AG04450 (cell line): ENCODE results near the gene FRAS1. TPM values are rescaled to one million over a fixed set of nuclear protein-coding genes. Genes with fewer than 3 reads are reported as not detected.

Experiments
- CTCF ChIA-PET: fragments of 300-600, 350-600 bp; formaldehyde crosslinking; extraction: SDS; loops from one replicate; lab custom pipeline; 2022; ENCODE audit warnings: antibody characterized with exemption, inconsistent platforms; lab: Charles Lee
- POLR2A ChIA-PET: fragments of 350-600 bp; formaldehyde crosslinking; extraction: SDS; loops from one replicate; lab custom pipeline; 2021; ENCODE audit warnings: antibody characterized with exemption, inconsistent platforms; lab: Yijun Ruan, JAX
- DNase-seq: peaks from one replicate; pipeline ENCODE4 v3.0.0-alpha.2; 2011; ENCODE audit warnings: low read depth, low spot score
- H3K27ac ChIP-seq: one replicate; pipeline ENCODE4 v1.5.1; 2012; ENCODE audit warnings: low read depth, low read length, control low read depth
- H3K27me3 ChIP-seq: one replicate; pipeline ENCODE4 v1.6.0; 2012; ENCODE audit warnings: low read length; ENCODE audit not compliant: control insufficient read depth, insufficient read depth
- H3K4me3 ChIP-seq: 2 replicates; pipeline ENCODE4 v1.5.1; 2011; ENCODE audit warnings: mild to moderate bottlenecking, low read depth, low read length, control low read depth
- H3K9me3 ChIP-seq: 2 replicates; pipeline ENCODE4 v1.5.1; 2012; ENCODE audit warnings: low read length; ENCODE audit not compliant: control insufficient read depth, insufficient read depth
- polyA plus RNA-seq: library from polyadenylated mRNA; depleted of rRNA; stranded (reverse); fragments of >200 nt; gene quantifications from 2 replicates; pipeline ENCODE4 v1.2.3, GENCODE V29; 2011
- TF ChIP-seq, protein P1 (sequence below): IDR thresholded peaks from 2 replicates; pipeline ENCODE4 v1.5.1; 2011; ENCODE audit warnings: low read depth, low read length, control low read depth, inconsistent platforms

The FRAS1 gene
- polyA plus RNA-seq, 1 experiment = 0.21 TPM

DNA sequence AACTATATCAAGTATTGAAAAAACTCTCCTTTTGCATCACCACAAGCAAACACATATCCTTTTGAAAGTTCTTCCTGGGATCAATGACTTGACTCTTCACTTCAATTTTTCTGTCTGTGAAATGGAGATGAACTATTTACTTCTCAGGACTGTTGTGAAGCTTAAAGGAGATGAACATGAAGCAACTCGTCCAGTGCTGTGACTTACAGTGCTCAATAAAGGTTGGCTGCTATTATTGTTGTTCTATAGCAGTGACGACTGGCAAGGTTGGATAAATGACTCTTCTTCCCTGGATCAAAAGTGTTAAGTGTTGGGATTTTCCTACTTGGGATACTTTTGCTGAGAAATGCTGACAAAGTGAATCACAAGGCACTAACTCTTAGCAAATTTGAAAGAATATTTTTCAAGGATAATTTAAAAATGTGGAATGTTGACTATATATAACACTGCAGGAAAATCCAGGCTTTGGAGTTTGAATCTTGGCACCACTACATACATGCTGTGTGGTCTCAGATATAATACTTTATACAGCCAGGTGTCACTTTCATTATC is 13.7 kb downstream of the FRAS1 start:
- Histone ChIP-seq H3K27me3 (no peaks in the 10 kb centered on the region), H3K4me3 (no peak overlapping the region), H3K9me3 (no peaks in the 10 kb centered on the region), H3K27ac (no peak overlapping the region)
- TF ChIP-seq, protein P1, sequence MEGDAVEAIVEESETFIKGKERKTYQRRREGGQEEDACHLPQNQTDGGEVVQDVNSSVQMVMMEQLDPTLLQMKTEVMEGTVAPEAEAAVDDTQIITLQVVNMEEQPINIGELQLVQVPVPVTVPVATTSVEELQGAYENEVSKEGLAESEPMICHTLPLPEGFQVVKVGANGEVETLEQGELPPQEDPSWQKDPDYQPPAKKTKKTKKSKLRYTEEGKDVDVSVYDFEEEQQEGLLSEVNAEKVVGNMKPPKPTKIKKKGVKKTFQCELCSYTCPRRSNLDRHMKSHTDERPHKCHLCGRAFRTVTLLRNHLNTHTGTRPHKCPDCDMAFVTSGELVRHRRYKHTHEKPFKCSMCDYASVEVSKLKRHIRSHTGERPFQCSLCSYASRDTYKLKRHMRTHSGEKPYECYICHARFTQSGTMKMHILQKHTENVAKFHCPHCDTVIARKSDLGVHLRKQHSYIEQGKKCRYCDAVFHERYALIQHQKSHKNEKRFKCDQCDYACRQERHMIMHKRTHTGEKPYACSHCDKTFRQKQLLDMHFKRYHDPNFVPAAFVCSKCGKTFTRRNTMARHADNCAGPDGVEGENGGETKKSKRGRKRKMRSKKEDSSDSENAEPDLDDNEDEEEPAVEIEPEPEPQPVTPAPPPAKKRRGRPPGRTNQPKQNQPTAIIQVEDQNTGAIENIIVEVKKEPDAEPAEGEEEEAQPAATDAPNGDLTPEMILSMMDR = no peak
- POLR2A ChIA-PET = no interaction called here
- no peak for DNase-seq
- CTCF ChIA-PET = no interaction called here

DNA sequence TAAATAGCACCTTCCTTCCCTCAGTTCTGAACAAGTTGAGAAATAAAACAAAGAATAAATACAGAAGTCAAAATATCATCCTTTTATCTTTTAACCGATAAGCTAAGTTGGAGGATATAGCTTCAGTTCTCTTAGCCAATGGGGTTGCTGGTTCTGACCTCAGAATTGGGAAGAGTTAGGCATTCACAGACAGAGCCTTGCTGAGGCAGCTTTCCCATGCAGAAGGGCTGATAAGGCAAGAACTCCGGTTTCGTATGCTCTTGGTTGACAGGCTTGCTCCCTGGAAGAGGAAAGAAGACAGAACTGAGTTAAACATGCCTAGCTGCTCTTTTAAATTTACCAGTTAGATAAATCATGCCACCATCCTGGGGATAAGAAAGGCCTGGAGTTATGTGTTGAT is 17.6 kb downstream of the FRAS1 start:
- ChIA-PET CTCF (interaction anchor here (1.0 kb wide), 1 partner anchor 8 kb away, joined by 3 read pairs; no protein-coding TSS in a partner anchor), POLR2A (no interaction called here)
- no peak overlapping the region for H3K27ac ChIP-seq
- H3K27me3 ChIP-seq = no peaks in the 10 kb centered on the region
- TF ChIP-seq, protein P1 = no peak
- H3K9me3 ChIP-seq = no peaks in the 10 kb centered on the region
- DNase-seq = no peak
- no peak overlapping the region for H3K4me3 ChIP-seq

DNA sequence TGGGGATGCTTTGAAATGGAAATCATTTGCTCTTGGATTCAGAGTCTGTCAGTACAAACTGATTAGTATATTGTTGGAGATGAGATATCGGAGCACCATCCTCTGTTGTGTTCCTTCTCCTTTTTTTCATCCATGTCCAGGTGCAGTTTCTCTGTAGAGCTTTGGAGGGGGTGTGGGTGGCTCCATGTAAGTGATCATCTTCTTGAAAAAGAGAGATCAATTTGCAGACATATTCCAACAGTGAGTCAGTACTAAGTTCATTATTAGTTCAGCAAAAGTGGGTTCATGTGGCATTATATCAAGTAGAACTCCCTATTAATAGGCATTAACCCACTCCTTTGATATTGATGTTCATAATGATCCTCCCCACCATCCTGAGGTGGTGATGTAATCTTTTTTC is 18.9 kb downstream of the FRAS1 start:
- CTCF ChIA-PET = no interaction called here
- no peak overlapping the region for H3K4me3 ChIP-seq
- no peak overlapping the region for H3K27ac ChIP-seq
- DNase-seq = no peak
- TF ChIP-seq, protein P1 = no peak
- H3K27me3 ChIP-seq = no peaks in the 10 kb centered on the region
- POLR2A ChIA-PET = no interaction called here
- no peaks in the 10 kb centered on the region for H3K9me3 ChIP-seq

DNA sequence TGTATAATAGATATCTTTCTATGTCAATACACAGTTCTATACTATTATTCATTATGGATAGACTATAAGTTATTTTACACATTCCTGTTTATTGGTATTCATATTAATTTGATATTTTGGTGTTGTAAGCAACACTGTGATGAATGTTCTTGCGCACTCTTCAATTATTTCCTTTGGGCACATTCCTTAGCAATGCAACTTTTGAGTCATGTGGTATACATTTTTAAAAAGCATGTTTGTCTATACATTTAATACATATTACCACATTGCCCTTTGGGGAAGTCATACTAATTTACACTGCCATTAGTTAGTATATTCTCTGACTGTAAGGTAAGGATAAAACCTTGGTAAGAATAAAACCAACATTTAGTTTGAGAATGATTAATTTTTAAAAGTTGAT is 21.0 kb downstream of the FRAS1 start:
- H3K4me3 ChIP-seq = no peak overlapping the region
- no peak for DNase-seq
- H3K9me3 ChIP-seq = no peaks in the 10 kb centered on the region
- ChIA-PET POLR2A (no interaction called here), CTCF (no interaction called here)
- no peaks in the 10 kb centered on the region for H3K27me3 ChIP-seq
- TF ChIP-seq, protein P1 = no peak
- no peak overlapping the region for H3K27ac ChIP-seq

DNA sequence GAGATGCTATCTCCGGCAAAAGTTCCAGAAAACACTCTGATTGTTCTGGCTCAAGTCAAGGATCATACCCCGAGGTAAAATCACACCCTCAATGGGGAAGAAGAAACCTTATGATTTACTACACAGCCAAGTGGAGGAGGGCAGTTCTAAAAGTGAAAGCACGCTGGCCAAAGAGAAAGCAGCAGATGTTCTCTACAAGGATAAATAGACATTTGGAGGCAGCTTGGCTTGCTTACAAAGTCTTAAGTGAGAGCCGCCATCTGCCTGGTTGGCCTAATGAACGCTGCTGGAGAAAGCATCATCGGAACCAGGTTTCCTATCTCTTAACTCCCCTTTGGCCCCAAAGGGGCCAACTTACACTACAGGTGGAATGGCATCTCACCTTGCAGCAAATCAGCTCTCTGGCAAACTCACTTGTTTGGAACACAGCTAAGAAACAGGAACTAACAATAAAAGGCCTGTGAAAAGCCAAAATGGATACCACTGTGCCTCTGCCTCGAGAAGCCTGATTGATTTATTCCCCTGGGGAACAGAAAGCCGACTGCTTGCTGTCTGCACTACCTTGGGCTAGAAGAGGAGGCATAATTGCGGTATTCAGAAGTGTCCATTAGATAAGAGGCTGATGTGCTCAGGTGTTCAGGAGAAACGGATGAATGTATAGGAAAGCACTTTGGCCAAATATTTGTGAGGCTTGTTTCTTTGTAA is 22.8 kb downstream of the FRAS1 start:
- Histone ChIP-seq H3K27me3 (no peaks in the 10 kb centered on the region), H3K27ac (no peak overlapping the region), H3K9me3 (no peaks in the 10 kb centered on the region), H3K4me3 (no peak overlapping the region)
- DNase-seq = no peak
- ChIA-PET CTCF (no interaction called here), POLR2A (no interaction called here)
- TF ChIP-seq, protein P1 = no peak
